GM08714 (cell line): ENCODE measurements around the gene TMEM187.
"Not testable (repeated sequence)": the region's sequence is repeated elsewhere in the genome, so short reads cannot be mapped to it uniquely, and the experiment has no call there.

ENCODE experiments used
- H3K4me3 ChIP-seq: fragments of 200-500 bp; sonication (Bioruptor generic); 2 replicates; pipeline ENCODE4 v1.5.1; 2014; ENCODE audit warnings: mild to moderate bottlenecking, low read length, inconsistent platforms
- ZNF274 ChIP-seq: IDR thresholded peaks from 2 replicates; pipeline ENCODE4 v1.6.1; 2012; ENCODE audit warnings: mild to moderate bottlenecking, low read depth, low read length

Gene TMEM187

DNA sequence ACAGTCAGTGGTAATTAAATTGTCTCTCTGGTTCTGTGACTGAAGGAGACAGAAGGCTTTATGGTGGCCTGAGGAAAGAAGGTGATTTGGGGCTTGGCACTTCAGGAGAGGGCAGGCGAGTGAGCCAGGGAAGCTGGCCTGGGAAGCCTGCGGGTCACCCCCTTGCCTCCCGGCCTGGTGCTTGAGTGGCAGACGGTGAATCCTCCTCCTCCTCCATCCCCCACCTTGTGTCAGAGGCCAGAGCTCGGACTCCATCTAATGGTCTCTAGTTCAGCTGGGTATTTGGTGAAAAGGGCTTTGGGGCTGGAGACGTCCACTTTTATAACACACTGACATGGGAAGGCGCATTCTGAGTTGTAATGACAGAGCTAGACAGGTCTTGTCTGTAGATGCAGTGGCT lies 8.7 kb downstream of the TMEM187 start:
- TF ChIP-seq ZNF274: no peak
- no peak overlapping the region for H3K4me3 ChIP-seq

DNA sequence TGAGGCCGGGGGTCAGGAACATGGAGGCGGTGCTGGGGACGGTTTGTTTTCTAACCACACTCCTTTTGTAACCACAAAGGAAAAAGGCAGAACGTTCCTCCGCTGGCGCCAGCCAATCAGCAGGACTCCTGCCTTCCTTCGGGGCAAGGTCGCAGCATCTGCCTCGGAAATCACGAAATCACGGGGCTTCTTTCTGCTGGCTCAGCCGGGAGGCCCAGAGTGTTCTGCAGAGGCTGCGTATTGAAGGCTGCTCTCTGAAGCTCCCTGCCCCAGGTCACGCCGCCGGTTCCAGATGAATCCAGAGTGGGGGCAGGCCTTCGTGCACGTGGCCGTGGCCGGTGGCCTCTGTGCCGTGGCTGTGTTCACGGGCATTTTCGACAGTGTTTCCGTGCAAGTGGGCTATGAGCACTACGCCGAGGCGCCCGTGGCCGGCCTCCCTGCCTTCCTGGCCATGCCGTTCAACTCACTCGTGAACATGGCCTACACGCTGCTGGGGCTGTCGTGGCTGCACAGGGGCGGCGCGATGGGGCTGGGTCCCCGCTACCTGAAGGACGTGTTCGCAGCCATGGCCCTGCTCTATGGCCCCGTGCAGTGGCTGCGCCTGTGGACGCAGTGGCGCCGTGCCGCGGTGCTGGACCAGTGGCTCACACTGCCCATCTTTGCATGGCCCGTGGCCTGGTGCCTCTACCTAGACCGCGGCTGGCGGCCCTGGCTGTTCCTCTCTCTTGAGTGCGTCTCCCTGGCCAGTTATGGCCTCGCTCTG lies 9.4 kb downstream of the TMEM187 start:
- no peak overlapping the region for H3K4me3 ChIP-seq
- TF ChIP-seq ZNF274: no peak

DNA sequence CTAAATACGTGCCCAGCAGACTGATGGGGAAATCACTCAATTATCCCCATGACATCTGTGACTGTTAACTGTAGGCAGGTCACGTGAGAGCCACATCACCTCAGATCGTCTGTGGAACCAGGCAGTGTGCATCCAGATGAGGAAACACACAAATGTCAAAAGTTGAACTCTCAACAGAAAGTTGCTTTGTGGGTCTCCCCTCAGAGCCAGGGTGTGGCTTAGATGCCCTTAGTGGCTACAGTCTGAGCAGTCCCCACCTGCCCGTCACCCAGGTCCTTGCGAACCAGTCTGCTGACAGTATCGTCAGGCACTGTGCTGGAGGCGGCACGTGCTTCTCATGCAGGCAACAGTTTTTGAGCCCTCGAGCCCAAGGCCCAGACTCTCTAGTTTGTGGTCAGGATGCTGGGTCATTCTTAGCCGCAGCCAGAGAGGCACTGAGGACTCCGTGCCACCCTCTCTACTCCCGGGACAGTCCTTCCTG lies 10.8 kb downstream of the TMEM187 start:
- H3K4me3 ChIP-seq: no peak overlapping the region

DNA sequence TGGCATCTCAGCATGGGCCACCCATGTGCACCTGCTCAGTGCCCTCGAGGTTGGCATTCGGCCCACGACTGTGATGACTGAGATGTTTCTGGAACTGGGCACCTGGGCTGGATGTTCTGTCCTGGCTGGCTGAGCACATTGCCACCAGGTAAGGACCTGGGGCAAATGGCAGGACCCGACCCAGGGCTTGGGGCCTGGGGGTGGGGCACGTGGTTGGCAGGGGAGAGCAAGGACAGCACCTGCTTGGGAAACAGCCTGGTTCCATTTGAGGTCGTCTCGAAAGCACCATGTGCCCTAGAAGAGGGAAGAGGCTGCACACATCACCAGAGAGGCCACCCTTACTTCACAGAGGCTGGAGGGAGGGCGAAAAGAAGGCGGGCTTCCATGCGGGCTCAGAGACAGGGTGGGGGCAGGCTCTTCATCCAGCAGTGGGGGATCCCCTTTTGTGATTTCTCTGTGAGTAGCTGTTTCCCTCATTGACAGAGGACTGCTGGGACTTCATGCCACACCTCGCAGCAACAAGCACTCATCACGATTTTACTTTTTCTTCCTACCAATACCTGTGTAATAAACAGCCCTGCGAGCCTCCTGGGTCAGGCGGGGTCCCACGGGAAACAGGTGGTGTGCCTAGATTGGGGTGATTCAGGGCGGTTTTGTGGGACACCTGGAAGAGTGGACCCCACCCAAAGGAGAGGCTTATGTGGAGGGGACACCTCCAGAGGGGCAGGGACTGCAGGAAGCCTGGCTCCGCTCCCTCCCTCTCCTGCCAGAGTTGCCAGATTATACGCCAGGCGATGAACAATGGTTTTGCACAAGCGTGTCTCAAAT lies 12.0 kb downstream of the TMEM187 start:
- TF ChIP-seq ZNF274: no peak
- H3K4me3 ChIP-seq: no peak overlapping the region; the same call in 1 of the 2 replicates

More for the DNA sequence above, 10.8 kb downstream of the TMEM187 start:
- TF ChIP-seq ZNF274: no peak

DNA sequence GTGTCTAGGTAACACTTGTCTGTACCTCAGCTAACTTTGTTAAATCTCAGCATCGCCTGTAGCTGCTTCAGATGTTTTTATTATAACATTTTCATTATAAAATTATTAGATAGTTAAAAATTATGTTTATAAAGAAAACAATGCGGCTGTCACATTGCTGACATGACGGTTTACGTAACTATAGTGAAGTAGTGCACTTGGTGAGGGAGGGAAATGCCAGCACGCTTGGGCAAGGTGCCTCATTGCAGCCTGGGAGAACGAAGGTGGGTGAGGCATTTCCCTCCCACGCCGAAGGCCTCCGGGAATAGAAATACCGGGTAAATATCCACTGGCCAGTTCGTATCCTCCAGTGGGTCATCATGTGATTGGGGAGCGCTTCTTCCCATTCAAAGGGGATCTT lies 15.9 kb downstream of the TMEM187 start:
- H3K4me3 ChIP-seq: no peak overlapping the region
- TF ChIP-seq ZNF274: no peak

DNA sequence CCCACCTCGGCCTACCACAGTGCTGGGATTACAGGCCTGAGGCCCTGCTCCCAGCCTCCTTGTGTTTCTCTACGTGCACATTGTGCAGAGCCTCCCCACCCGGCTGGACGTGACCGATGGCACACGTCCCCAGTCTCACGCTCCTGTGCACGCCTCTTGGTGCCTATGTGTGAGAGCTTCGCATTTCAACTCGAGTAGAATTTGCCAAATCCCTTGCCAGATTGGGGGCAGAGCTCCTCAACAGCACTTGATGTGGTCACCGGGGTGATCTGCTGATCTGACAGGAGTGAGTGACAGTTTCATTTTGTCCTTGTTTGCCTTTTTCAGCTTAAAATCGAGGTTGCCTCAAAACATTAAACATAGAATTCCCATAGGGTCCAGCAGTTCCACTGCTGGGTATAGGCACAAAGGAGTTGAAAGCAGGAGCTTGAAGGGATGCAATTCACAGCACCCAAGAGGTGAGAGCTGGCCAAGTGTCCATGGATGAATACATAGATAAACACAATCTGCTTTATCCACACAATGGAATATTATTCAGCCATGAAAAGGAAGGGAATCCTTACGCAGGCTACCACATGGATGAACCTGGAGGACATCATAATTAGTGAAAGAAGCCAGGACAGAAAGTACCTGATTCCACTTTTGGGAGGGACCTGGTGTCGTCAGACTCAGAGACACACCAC lies 17.6 kb downstream of the TMEM187 start:
- no peak for TF ChIP-seq ZNF274
- H3K4me3 ChIP-seq: no peak overlapping the region

DNA sequence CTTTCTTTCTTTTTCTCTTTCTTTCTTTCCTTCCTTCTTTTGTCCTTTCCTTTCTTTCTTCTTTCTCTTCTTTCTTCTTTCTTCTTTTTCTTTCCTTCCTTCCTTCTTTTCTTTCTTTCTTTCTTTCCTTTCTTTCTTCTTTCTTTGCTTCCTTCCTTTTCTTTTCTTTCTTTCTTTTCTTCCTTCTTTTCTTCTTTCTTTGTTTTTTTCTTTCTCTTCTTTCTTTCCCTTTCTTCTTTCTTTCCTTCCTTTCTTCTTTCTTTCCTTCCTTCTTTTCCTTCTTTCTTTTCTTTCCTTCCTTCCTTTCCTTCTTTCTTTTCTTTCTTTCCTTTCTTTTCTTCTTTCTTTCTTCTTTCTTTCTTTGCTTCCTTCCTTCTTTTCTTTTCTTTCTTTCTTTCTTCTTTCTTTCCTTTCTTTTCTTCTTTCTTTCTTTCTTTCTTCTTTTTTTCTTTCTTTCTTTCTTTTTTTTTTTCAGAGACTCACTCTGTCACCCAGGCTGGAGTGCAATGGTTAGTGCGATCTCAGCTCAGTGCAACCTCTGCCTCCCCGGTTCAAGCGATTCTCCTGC lies 18.5 kb downstream of the TMEM187 start:
- H3K4me3 ChIP-seq: no peak overlapping the region
- no peak for TF ChIP-seq ZNF274

DNA sequence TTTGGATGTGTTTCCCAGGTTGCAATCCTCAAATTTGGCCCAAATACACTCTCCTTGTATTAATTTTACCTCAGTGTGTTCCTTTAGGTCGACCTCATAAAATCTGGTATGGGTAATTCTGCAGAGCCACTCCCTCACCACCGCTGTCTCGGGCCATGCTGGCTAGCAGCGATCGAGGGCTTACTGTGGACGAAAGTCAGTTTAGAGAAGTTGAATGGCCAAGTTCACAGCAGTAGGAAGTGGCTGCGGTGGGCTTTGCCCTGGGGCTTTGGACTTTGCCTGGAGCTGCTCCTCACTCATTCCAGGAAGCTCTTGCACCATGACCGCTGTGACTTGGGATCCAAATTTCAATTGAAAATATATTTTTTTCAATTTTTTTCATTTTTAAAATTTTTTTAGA lies 19.6 kb downstream of the TMEM187 start:
- TF ChIP-seq ZNF274: no peak
- H3K4me3 ChIP-seq: no peak overlapping the region

DNA sequence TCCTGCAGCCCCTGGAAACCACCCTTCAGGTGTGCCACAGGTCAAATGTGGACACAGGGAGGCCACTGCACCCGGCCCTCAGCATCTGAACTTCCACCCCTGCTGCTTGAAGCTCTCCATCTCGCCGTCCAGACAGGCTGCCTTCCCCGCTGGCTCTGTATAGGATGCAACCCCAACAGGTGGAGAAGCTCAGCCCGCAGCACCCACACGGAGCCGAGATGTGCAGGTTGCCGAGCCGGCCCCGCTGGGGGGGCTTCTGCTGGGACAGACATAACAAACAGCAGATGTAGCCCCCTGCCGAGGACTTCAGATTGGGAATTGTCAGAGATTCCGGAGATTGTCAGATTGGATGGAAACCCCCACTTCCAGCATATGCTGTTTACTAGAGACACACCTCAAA lies 20.5 kb downstream of the TMEM187 start:
- H3K4me3 ChIP-seq: no peak overlapping the region
- no peak for TF ChIP-seq ZNF274

DNA sequence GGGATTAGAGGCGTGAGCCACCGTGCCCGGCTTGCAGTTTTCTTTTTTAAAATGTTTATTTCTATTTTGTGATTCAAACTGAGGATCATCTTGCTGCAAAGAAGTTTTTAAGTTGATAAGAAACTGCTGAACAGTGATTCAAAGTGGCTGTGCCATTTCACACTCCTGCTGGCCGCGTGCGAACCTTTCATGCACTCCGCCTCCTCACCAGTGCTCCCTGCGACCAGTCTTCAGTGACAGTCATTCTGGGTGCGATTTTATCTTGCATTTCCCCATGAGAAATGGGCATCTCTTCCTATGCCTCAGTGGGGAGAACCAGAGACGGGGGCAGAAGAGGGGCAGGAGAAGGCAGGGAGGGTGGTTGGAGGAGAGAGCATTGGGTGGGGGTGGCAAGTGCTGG lies 21.4 kb downstream of the TMEM187 start:
- H3K4me3 ChIP-seq: no peak overlapping the region
- TF ChIP-seq ZNF274: no peak

DNA sequence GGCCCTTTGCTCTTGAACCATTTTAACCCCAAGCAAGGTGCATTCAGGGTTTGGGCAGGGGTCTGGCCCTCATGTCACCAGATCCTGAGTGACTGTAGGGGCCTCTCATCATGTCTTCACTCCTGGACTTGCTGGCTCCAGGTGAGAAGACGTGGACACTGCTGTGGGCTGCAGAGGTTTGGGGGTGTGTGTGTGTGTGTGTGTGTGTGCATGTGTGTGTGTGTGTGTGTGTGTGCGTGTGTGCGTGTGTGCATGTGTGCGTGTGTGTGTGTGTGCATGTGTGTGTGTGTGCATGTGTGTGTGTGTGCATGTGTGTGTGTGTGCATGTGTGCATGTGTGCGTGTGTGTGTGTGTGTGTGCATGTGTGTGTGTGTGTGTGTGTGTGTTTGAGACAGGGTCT lies 21.8 kb downstream of the TMEM187 start:
- H3K4me3 ChIP-seq: not testable (repeated sequence)

DNA sequence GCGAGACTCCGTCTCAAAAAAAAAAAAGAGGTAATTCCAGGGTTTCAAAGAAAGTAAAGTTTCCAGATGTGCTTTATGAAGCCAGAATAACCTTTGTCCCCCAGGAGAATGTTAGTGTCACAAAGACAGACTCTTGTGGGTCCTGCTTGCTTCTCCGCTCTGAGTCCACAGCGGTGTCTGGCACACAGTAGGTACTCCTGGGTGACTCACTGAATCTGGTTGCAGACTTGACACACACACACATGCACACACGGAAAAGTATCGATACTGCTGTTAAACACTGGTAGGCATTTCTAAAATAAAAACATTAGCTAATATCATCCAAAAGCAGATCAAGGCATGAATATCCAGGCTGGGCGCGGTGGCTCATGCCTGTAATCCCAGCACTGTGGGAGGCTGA lies 22.9 kb downstream of the TMEM187 start:
- TF ChIP-seq ZNF274: no peak
- no peak overlapping the region for H3K4me3 ChIP-seq

DNA sequence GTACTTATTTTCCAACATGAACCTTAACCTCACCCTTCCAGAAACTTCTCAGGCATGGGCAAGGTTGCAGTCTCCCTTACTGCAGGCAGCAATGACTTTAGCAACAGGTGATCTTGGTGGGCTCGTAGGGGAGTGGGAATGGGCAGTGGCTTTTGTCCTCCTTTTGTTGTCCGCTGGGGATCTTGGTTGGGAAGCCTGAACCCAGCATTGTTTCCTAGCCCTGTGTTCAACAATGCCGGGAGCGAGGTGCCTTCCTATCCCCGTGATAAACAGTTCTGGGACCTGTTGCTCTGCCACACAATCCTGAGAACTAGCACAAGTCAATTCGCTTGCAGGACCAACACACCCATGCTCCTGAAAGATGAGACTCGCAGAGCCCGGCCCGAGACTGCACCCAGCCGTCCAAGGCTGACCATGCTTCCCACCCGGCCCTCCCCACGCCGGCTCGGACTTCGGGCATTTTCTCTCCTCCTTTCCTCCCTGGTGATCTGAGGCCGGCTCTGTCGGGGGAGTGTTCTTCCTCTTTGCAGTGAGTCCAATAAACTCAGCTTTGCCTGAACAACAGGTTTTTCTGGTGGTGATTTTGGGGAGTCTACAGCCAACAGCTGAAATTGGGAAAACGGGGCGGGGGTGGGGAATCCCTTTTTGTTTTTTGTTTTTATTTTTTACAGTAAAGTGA lies 26.9 kb downstream of the TMEM187 start:
- no peak for TF ChIP-seq ZNF274
- H3K4me3 ChIP-seq: no peak overlapping the region

DNA sequence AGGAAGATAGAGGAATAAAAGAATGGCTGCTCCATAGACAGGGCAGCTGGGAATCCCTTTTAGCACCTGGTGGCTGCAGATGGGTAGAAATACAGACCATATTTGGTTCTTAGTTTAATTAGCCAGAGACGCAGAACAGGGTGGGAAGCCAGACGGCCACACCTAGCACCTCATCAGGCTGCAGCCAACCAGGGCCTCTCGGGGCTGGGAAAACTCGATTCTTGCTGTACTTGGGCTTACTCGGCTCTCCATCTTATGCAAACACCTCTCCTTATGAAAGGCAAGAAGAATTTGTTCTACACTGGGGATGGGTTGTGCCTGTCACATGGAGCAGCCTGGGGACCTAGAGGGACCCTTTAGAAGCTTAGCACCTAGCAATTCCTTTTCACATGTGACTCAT lies 27.5 kb downstream of the TMEM187 start:
- no peak overlapping the region for H3K4me3 ChIP-seq
- no peak for TF ChIP-seq ZNF274
